GM10266 (cell line): ENCODE measurements around the gene AAMDC.
"Not testable (repeated sequence)": the region's sequence is repeated elsewhere in the genome, so short reads cannot be mapped to it uniquely, and the experiment has no call there.

Source experiments
- DNase-seq: peaks from one replicate; pipeline ENCODE4 v3.0.0; 2012; ENCODE audit errors: extremely low spot score
- TF ChIP-seq, protein P1 (sequence below): IDR thresholded peaks from 2 replicates; pipeline ENCODE4 v1.5.1; 2012; ENCODE audit warnings: mild to moderate bottlenecking, low read depth; ENCODE audit not compliant: control insufficient read depth, insufficient read depth; ENCODE audit errors: missing control alignments

The AAMDC gene

GRCh38 chr11:77884829-77885190 is 63.9 kb downstream of the AAMDC start:
- TF ChIP-seq, protein P1, sequence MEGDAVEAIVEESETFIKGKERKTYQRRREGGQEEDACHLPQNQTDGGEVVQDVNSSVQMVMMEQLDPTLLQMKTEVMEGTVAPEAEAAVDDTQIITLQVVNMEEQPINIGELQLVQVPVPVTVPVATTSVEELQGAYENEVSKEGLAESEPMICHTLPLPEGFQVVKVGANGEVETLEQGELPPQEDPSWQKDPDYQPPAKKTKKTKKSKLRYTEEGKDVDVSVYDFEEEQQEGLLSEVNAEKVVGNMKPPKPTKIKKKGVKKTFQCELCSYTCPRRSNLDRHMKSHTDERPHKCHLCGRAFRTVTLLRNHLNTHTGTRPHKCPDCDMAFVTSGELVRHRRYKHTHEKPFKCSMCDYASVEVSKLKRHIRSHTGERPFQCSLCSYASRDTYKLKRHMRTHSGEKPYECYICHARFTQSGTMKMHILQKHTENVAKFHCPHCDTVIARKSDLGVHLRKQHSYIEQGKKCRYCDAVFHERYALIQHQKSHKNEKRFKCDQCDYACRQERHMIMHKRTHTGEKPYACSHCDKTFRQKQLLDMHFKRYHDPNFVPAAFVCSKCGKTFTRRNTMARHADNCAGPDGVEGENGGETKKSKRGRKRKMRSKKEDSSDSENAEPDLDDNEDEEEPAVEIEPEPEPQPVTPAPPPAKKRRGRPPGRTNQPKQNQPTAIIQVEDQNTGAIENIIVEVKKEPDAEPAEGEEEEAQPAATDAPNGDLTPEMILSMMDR: no peak
- no peak for DNase-seq

- no peak for DNase-seq
- TF ChIP-seq, protein P1: no peak
Measured at GRCh38 chr11:77886401-77886800, 65.5 kb downstream of the AAMDC start.

DNA sequence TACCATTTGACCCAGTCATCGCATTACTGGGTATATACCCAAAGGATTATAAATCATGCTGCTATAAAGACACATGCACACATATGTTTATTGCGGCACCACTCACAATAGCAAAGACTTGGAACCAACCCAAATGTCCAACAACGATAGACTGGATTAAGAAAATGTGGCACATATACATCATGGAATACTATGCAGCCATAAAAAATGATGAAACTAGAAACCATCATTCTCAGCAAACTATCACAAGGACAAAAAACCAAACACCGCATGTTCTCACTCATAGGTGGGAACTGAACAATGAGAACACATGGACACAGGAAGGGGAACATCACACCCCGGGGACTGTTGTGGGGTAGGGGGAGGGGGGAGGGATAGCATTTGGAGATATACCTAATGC is 68.1 kb downstream of the AAMDC start:
- DNase-seq: not testable (repeated sequence)

GRCh38 chr11:77890100-77890614 is 69.2 kb downstream of the AAMDC start:
- DNase-seq: not testable (repeated sequence)

DNA sequence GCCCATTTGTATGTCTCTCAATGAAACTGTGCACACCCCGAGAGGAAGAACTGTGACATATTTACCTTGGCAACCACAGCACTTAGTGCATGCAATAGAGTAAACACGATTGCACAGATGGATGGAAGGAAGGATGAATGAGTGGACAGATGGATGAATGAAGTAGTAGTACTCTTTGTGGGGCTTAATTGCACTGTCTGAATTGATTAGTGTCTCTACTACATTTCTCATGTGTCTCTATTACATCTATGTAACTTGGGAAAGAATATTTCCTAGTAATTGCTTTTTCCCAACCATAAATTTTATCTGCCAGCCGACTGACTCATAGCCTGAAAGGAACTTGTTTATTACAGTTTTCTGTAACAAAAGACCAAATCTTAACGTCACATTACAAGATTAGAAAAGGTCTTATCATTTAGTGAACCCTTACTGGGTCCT is 69.7 kb downstream of the AAMDC start:
- DNase-seq: not testable (repeated sequence)

DNA sequence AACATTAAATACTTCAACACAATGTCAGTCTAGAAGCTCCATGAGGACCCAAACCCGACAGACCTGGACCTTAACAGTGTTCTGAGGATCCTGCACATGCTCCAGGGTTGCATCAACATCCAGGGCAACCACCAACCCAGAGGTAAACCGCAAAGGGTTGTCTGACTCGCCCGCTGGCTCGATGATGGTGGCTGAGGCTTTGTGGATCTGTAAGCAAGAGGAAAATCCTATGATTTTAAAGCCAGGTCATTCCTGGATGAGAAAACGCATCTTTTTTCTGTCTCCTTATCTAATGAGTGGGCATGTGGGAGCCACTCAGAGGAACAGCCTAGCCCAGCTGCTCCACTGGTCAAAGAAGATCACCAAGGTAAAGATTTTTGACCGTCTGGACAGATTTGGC is 70.3 kb downstream of the AAMDC start:
- not testable (repeated sequence) for DNase-seq

GRCh38 chr11:77891703-77892102 is 70.8 kb downstream of the AAMDC start:
- not testable (repeated sequence) for DNase-seq

- DNase-seq: not testable (repeated sequence)
Measured at GRCh38 chr11:77894949-77895348, 74.0 kb downstream of the AAMDC start.

- no peak for DNase-seq
Measured at GRCh38 chr11:77908835-77909234, 87.9 kb downstream of the AAMDC start.

DNA sequence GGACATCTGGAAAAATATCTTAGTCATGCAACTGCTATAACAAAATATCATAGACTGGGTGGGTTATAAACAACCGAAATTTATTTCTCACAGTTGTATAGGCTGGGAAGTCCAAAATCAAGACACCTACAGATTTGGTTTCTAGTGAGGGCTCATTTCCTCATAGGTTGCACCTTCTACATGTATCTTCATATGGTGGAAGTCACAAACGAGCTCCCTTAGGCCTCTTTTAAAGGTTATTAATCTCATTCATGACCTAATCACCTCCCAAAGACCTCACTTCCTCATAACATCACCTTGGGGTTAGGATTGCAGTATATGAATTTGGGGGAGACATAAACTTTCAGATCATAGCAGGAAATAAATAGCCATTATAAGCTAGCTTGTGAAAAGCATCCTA is 88.3 kb downstream of the AAMDC start:
- TF ChIP-seq, protein P1: no peak
- DNase-seq: no peak

More at GRCh38 chr11:77908835-77909234, 87.9 kb downstream of the AAMDC start:
- TF ChIP-seq, protein P1: no peak

GRCh38 chr11:77910828-77911227 is 89.9 kb downstream of the AAMDC start:
- DNase-seq: not testable (repeated sequence)

- DNase-seq: not testable (repeated sequence)
Measured at GRCh38 chr11:77913608-77914306, 92.8 kb downstream of the AAMDC start.

DNA sequence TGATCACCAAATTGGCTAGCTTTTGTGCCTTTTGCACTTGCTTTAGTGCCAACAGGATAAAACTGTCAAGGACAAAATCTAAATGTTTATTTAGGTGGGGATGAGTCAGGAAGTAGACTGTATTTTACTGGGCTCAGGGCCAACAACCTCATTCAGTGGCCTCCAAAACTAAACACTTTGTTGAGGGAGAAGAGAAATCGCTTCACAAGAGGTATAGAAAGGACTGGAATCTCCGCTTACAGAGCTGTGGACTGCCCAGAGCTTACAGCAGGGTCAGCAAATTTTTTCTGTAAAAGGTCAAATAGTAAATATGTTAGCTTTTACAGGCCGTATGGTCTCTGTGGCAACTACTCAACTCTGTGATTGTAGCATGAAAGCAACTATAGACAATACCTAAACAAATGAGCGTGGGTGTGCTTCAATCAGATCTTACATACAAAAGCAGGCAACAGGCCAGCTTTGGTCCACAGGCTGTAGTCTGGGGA is 93.4 kb downstream of the AAMDC start:
- not testable (repeated sequence) for DNase-seq

- not testable (repeated sequence) for DNase-seq
Measured at GRCh38 chr11:77917713-77918112, 96.8 kb downstream of the AAMDC start.
